ENCODE data around the gene ABCB8.
"Not testable (repeated sequence)": the region's sequence is repeated elsewhere in the genome, so short reads cannot be mapped to it uniquely, and the experiment has no call there.

The ABCB8 gene

DNA sequence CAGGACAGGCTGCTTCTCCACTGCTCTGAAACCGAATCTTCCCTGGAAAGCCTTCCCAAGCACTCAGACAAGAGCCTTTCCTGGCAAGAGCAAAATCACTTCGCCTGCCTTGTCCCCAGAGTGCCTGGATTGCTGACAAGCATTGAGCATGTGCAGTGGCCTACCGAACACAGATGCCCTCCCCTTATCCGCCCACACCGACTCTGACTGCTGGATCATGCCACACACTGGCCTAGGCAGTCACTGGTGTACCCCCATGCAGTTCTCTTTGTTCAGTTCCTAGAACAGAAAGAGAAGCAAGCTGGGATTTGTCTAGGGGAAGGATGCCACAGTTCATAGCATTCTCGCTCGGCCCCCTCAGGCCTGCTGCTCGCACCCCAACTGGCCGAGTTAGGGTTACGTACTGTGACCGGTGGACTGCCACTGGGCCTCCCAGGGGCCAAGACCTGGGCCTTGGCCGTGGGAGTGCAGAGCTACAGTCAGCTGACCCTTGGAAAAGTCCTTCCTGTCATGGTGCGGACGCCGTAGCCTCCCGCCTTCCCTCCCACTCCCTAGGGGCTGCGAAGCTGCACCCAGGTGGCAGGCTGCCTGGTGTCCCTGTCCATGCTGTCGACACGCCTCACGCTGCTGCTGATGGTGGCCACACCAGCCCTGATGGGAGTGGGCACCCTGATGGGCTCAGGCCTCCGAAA, 6.9 kb downstream of the ABCB8 start:
- peak; percentile 56 for DNase-seq (ENCODE audit: low spot score)

DNA sequence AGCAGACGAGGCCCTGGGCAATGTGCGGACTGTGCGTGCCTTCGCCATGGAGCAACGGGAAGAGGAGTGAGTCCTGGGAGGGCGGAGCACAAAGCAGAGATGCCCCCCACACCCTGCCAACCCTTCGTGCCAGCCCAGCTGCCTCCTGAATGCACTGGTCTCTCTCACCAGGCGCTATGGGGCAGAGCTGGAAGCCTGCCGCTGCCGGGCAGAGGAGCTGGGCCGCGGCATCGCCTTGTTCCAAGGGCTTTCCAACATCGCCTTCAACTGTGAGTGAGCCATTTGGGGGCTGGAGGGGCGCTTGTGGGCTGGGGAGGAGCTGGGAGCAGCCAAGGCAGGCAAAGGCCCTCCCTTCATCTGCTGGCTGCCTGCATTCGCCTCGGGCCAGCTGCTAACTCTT, 7.7 kb downstream of the ABCB8 start:
- DNase-seq (ENCODE audit: low spot score): no peak

DNA sequence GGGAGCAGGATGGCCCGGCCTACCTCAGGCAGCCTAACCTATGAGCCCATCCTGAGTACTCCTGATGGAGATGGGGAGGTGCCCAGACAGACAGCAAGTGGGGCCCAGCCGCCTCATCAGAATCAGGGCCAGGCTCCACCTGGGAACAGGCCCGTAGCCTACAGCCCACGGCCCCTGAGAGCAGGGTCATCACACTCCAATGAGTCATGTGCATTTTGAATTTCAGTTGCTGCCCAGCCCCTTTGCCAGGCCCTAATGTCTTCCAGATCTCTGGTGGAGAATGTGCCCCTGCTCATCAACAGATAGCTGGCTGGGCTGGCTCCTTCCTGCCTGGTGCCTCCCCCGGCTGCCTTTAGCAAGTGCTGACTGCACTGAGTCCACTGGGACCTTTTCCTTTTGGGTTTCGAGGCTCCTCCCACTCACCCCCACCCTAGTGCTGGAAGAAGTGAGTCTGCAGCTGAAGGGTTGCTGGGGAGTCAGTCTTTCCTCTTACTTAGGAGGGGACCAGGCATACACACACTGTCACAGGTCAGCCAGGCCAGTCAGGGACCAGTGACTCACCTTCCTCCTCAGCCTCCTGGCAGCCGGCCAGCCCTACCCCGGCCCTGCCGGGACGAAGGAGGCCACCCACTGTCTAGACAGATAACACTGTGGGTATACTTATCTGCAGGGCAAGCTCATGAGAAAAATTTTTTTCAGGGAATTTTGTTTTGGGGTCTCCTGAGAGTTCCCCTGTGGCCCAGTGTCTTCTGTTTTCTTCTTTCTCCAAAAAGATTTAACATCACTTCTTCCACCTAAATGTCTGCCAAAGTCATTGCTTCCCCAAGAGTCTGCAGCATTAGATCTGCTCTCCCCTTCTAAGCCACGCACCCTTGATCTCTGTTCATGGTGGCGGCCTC, 10.9 kb downstream of the ABCB8 start:
- no peak for DNase-seq (ENCODE audit: low spot score)

DNA sequence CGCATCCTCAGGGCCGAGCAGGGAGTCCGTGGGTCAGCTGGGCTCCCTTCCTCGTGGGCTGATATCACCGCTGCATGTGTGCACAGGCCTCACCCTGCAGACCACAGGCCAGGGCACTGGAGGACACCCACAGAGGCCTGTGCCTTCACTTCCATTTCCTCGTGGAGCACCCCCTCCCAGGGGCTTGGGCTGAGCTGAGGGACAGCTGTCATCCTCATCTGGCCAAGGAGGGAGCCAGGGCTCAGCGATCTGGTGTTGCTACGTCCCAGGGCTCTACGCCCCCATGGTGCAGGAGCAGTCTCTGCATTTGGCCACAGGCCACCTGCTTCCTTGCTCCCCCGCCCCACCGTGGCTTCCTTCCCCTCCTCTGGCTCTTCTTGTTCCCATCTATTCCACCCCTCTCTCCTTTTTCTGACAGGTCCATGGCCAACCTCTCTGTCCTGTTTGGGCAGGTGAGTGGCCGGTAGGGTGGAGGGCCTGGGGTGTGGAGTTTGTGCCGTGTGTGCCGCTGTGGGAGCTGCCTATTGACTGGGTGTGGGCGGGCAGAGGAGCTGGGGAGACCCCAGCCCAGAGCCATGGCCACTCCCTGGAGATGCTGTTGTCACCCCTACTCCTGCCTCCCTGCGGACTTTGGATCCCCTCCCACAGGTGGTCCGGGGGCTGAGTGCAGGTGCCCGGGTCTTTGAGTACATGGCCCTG, 11.7 kb downstream of the ABCB8 start:
- DNase-seq (ENCODE audit: low spot score): no peak

DNA sequence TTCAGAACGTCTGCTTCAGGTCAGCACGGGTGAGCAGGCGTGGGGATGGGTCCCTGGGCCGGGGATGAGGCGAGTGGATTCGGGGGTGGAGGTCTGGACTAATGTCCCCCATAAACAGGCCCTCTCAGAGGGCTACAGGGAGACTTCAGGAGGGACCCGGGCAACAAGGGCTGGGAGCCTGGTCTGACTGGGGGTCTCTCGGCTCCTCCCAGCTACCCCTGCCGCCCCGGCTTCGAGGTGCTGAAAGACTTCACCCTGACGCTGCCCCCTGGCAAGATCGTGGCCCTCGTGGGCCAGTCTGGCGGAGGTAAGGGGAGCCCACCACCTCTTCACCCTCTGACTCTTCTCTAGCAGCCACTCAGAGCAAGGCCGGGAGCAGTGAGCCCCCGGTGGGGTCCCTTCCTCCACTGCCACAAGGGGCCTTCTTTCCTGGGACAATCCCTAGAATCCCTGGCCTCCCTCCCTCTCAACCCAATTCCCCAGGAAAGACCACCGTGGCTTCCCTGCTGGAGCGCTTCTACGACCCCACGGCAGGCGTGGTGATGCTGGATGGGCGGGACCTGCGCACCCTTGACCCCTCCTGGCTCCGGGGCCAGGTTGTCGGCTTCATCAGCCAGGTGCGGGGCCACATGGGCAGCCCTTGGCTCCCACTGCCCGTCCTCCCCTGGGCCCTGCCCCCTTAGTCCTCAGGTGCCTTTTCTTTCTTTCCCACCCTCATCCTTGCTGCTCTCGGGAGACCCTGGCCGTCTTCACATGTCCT, 12.5 kb downstream of the ABCB8 start:
- no peak for DNase-seq (ENCODE audit: low spot score)

DNA sequence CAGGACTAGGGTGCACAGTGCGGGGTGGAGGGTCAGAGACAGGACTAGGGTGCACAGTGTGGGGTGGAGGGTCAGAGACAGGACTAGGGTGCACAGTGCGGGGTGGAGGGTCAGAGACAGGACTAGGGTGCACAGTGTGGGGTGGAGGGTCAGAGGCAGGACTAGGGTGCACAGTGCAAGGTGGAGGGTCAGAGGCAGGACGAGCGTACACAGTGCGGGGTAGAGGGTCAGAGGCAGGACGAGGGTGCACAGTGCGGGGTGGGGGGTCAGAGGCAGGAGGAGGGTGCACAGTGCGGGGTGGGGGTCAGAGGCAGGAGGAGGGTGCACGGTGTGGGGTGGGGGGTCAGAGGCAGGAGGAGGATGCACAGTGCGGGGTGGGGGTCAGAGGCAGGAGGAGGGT, 15.2 kb downstream of the ABCB8 start:
- DNase-seq (ENCODE audit: low spot score): not testable (repeated sequence)

DNA sequence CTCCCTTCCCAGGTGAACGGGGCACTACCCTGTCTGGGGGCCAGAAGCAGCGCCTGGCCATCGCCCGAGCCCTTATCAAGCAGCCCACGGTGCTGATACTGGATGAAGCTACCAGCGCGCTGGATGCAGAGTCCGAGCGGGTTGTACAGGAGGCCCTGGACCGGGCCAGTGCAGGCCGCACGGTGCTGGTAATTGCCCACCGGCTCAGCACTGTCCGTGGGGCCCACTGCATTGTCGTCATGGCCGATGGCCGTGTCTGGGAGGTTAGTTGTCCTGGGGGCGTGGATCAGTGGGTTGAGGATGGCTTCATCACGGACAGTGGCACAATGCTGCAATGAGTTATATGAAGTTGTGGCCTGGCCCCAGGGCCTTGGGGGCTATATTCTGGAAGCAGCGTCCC, 15.7 kb downstream of the ABCB8 start:
- DNase-seq (ENCODE audit: low spot score): no peak

DNA sequence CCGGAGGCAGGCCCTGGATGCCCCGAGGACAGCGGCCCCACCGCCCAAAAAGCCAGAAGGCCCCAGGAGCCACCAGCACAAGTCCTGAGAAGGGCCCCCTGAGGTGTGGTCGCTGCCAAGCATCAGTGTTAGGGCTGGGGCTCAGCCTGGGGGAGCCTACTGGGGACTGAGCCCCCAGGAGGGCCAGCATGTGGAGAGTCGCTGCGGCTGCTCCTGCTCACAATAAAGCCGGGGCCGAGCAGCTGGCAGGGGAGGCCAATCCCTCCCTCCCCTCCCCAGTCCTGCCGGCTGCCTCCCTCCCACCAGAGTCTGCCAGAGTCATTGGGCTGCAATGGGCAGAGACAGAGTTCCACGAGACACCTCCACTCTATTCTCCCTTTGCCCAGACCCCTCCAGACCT, 17.0 kb downstream of the ABCB8 start:
- no peak for DNase-seq (ENCODE audit: low spot score)

DNA sequence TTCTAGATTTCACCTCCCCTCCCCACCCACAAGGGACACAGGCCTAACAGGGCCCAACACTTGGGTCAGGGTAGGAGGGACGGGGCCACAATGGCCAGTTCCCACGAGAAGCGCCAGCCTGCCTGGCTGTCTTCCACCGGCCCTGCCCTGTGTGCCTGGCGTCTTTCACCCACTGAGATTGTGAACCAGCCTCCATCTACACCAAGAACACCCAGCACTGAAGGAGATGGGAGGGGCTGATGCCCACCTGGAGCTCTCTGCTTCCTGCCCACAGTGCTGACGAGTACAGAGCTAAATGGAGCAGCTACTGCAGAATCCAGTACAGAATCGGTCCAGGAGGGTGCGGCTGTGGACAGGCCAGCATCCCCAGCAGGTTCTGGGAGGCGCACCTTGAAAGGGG, 17.7 kb downstream of the ABCB8 start:
- DNase-seq (ENCODE audit: low spot score): peak; percentile 47

DNA sequence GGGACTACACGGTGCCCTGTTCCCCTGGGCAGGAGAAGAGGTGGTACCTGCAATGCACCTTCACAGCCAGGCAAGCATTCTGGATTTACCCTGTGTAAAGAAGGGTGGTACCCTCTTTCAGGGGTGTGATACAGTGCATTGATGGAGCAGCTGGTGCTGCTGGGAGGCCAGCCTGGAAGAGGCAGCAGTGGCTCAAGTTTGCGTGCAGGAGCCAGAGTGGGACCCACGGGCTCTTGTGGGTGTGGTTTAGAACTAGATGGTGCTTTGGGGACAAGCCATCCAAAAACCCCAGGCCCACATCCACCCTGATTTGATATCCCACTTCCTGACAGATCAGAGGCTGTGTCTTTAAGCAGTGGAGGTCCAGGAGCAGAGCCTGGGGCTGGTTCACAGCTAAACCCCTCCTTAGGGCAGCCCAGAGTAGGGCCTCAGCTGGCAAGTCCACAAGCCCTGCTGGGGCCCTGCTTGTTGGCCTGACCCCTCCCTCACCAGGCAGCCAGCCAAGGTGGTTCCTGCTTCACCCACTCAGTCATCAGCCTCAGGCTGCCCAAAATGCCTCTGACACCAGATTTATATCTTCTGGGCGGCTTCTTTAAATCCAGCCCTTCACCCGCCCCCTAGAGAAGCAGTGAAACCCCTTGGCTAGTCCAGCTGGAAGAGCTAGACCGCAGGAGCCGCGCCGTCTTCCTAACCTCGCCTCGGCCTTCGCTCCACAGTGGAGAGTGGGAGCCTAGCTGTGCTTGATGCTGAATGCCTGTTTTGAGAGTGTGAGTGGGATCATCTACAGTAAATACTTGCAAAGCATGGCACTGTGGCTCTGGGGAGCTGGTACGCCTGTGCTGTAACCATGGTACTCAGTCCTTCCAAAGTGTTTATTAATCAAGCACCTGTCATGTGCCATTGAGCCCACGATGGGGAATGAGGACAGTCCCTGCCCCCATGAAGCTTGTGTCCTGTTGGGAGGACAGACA, 18.6 kb downstream of the ABCB8 start:
- no peak for DNase-seq (ENCODE audit: low spot score)

DNA sequence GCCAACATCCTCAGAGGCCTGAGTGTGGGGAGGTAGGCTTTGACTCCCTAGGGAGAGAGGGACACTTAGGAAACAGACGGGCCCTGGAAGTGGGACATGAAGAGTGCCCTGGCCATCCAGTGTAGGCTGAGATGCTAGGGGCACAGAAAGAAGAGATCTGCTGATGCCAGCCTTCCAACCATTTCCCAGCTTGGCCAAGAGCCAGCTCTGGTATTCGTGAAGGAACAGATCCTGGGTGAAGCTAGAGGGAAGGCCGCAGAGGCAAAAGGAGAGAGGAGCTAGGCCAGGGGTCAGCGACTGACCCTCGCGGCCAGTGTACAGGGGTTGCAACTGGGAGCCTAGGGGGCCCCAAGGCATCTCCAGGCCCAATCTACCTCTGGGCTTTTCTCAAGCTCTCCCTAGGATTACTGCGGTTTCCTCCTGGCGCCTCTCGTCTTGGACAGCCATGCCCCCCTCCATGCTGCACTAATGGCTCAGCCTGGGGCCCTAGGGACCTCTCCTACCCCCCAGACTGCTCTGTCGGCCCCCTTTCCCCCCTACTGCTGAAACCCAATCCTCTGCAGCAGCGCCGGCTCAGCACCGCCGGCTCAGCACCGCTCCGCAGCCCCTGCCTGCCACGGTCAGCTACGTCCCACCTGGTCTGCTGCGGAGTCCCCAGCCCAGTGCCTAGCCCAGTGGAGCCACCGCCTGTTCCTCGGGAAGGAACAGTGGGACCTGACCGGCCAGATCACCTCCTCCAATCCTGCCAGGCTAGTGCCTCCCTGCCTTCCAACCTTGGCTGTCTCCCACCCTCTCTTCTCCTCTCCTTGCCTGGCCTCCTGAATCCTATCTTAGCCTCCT, 19.9 kb downstream of the ABCB8 start, which contains the start of gene ASIC3:
TSS of gene ASIC3 (plus strand) at position 556 of the 840 bp plus-strand sequence. CDS start 355 bp downstream, outside the sequence.
- DNase-seq (ENCODE audit: low spot score): no peak

DNA sequence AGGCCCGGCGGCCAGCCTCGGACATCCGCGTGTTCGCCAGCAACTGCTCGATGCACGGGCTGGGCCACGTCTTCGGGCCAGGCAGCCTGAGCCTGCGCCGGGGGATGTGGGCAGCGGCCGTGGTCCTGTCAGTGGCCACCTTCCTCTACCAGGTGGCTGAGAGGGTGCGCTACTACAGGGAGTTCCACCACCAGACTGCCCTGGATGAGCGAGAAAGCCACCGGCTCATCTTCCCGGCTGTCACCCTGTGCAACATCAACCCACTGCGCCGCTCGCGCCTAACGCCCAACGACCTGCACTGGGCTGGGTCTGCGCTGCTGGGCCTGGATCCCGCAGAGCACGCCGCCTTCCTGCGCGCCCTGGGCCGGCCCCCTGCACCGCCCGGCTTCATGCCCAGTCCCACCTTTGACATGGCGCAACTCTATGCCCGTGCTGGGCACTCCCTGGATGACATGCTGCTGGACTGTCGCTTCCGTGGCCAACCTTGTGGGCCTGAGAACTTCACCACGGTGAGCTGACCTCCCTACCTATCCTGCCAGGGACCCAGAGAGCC, 20.7 kb downstream of the ABCB8 start:
- no peak for DNase-seq (ENCODE audit: low spot score)

DNA sequence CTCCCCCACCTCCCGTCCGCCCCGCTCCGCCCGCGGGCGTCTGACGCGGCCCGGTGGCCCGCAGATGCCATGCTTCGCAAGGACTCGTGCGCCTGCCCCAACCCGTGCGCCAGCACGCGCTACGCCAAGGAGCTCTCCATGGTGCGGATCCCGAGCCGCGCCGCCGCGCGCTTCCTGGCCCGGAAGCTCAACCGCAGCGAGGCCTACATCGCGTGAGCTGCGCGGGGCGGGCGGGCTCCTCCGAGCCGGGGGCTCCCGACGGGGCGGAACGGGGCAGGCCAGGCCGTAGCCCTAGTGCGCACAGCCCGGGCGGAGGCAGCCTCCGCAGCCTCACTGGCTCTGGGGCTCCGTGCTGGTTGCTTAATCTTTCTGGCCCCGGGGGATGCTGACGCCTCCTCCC, 22.9 kb downstream of the ABCB8 start:
- DNase-seq (ENCODE audit: low spot score): peak; percentile 45

DNA sequence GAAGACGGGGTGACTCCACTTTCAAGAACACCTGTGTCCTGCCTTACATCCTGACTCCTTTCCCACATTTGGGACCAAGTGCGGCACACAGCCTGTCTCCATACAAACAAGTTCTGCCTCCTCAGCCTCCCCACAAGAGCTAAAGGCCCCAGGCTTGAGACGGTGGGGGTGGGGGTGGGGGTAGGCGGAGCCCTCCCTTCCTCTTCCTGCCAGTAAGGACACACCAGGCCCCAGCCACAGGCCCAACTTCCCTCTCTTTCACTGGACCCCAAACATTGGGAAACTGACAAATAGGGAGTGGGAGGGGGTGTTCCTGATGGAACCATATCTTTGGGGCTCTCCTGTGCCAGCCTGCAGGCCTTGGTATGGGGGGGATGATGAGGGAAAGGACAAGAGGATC, 24.8 kb downstream of the ABCB8 start:
- no peak for DNase-seq (ENCODE audit: low spot score)

DNA sequence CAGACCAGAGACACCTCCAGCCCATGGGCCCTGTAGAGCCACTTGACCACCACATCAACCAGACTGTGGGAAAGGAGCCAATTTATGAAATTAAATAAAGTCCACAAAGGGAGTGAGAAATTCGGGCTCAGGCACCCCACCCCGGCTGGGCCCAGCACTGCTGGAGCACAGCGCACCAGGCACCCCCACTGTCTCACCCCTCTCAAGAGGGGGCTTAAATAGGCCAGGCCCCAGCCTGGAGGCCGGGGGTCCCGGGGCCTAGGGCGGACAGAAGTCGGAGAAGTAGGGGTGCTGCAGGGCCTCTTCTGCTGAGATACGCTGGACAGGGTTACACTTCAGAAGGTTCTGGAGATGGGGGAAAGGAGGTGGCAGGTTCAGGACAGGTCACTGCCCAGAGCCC, 25.5 kb downstream of the ABCB8 start:
- DNase-seq (ENCODE audit: low spot score): no peak

DNA sequence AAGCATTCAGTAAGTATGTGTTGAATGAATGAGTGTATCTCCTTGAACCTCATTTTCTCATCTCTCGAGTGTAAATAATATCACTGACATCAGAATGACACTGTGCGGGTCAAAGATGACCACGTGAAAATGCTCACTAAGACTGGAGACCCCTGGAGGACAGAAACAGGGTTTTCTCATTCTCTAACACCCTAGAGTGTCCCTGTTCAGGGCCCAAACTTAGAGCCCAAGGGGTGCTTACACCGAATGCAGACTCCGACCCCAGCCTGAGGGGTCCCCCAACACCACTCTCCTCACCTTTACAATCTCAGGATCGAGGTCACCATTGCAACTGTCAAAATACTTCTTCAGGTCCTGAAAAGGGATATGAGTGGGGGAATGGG, 28.0 kb downstream of the ABCB8 start:
- no peak for DNase-seq (ENCODE audit: low spot score)

DNA sequence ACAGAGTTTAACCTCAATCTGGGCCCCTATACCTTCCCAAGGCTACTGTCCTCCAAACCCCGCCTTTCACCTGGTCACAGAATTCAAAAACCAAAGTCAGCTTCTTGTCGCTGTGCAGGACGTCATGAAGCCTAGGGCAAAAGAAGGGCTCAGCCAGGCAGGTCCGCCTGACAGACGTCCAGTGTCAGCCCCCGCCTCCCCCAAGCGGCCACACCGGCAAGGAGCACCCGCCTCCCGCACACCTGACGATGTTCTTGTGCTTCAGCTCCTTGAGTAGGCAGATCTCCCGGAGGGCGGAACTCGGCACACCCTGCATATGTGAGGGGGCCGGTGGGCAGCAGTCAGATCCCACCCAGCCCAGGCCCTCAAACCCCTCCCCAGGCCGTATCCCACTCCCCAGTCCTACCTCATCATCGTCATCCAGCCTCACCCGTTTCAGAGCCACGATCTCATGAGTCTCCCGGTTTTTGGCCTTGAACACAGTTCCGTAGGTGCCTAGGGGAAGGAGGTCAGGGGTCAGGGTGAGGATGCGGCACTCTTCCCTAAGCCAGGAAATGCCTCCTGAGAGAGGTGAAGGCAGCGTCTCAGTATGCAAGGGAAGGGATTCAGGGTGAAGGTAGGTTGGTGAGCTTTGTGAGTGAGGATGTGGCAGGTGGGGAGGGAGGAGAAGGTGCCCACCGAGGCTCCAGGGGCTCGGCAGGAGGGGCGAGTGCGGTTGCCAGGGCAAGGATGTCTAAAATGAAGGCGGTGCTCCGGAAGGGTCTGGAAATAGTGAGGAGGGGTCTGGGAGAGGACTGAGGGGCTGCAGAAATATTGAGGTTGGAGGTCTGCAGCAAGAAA, 28.6 kb downstream of the ABCB8 start:
- no peak for DNase-seq (ENCODE audit: low spot score)

DNA sequence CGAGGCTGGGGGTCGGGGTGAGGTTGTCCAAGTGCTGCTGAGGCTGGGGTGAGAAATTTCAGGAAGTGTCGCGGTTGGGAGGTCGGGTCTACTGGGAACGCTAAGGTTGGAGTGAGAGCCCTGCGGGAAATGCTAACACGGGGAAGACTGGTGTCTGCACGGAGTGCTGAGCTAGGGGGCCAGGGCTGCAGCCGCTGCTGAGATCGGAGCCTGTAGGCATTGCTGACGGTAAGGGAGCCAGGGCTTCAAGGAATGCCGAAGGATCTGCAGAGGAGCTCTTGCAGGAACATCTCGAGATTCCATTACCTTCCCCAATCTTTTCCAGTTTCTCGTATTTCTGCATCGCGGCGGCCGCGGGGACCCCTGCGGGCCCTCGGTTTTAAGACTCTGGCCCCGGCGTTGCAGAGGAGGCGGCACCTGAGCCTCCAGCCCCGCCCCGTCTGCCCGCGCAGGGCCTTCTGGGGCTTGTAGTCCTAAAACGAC, 29.3 kb downstream of the ABCB8 start, which contains the start of gene CDK5:
TSS of gene CDK5 (minus strand) at position 392 of the 483 bp plus-strand sequence. CDS start at position 343, 49 bp downstream.
- DNase-seq (ENCODE audit: low spot score): no peak
